ENCODE data around the gene TRIM42.

TRIM42 gene

DNA sequence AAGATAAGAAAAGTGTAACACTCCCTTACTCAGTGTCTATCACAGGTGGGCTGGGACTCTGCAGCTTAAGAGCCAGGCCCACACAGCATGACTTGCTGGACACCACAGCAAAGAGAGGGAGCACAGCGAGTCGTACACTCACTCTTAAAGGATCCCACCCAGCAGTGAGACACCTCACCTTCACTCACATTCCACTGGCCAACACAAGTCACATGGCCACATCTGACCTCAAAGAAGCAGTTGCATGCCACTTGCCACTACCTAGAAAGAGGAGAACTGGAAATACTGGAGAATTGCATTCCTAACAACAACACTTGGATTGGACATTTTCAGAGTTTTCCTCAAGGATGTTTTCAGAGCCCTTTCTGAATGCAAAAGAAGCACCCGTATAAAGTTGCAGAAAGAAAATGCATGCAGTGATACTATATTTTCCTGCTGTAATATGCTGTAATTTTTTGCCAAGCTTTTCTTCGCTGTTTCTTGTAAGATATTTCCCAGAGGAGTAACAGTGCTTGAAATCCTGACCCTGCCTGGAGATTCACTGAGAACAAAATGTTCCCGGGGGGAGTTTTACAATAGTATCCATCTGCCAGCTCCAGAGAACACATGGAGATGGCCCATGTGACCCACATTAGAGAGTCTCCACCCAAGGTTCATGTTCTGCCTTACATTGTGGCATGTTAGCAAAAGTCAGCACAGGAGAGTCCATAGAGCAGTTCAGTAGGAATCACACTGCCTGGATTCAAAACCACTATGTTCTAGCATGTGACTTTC, 42.2 kb downstream of the TRIM42 start:
- ChIA-PET CTCF (no interaction called here), POLR2A (no interaction called here)
- DNase-seq (ENCODE audit: extremely low spot score): no peak
- no peak for TF ChIP-seq FOXA1 (IDR thresholded peaks at IDR 0.05)
- TF ChIP-seq L3MBTL2 (conservative IDR thresholded peaks at IDR 0.05): no peak
- TF ChIP-seq CTBP1 (IDR thresholded peaks at IDR 0.05; ENCODE audit: borderline replicate concordance): no peak
- TF ChIP-seq SUZ12 (IDR thresholded peaks at IDR 0.05): no peak
- TF ChIP-seq ZNF384 (IDR thresholded peaks at IDR 0.05): no peak

- CTCF ChIA-PET: no interaction called here
Measured at GRCh38 chr3:140723576-140723975, 45.7 kb downstream of the TRIM42 start.

GRCh38 chr3:140724856-140725812, 47.3 kb downstream of the TRIM42 start:
- DNase-seq (ENCODE audit: extremely low spot score): no peak

More at GRCh38 chr3:140723576-140723975, 45.7 kb downstream of the TRIM42 start:
- TF ChIP-seq FOXK2 (IDR thresholded peaks at IDR 0.05) (no peak), TARDBP (IDR thresholded peaks at IDR 0.05) (no peak), FOXA1 (IDR thresholded peaks at IDR 0.05) (no peak), ELF4 (IDR thresholded peaks at IDR 0.05) (no peak), SP1 (IDR thresholded peaks at IDR 0.05) (no peak), PKNOX1 (IDR thresholded peaks at IDR 0.05) (no peak), FOXM1 (IDR thresholded peaks at IDR 0.05; ENCODE audit: borderline replicate concordance) (no peak), NFRKB (IDR thresholded peaks at IDR 0.05) (no peak), L3MBTL2 (conservative IDR thresholded peaks at IDR 0.05) (no peak), SUZ12 (IDR thresholded peaks at IDR 0.05) (no peak), ARNT (IDR thresholded peaks at IDR 0.05) (no peak), BHLHE40 (IDR thresholded peaks at IDR 0.05; ENCODE audit: borderline replicate concordance) (no peak), LEF1 (IDR thresholded peaks at IDR 0.05; ENCODE audit: borderline replicate concordance) (no peak), ZNF384 (IDR thresholded peaks at IDR 0.05) (no peak), HDGF (IDR thresholded peaks at IDR 0.05; ENCODE audit: borderline replicate concordance) (no peak), CTBP1 (IDR thresholded peaks at IDR 0.05; ENCODE audit: borderline replicate concordance) (no peak)
- POLR2A ChIA-PET: no interaction called here
- DNase-seq (ENCODE audit: extremely low spot score): no peak

DNA sequence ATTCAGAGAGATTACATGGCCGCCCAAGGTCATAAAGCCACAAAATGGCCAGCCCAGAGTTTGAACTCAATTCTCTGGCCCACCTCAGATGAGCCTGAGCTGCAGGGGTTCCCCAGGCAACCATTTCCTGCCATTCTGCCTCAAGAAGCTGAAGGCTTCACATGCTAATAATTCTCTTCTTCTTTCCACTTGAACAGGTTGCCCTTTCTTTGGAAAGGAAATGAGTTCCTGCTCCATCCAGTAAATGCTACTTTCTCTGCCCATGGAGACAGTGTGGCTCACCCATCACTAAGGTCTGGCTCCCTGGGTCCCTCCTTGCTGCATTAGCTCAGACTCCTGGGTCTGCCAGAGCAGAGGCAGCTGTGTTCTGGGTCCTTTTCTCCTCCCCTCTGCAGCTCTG, 48.2 kb downstream of the TRIM42 start:
- ChIA-PET POLR2A (no interaction called here), CTCF (no interaction called here)
- no peak for DNase-seq (ENCODE audit: extremely low spot score)
- no peak for TF ChIP-seq CTBP1 (IDR thresholded peaks at IDR 0.05; ENCODE audit: borderline replicate concordance)
- no peak for TF ChIP-seq BHLHE40 (IDR thresholded peaks at IDR 0.05; ENCODE audit: borderline replicate concordance)
- no peak for TF ChIP-seq PKNOX1 (IDR thresholded peaks at IDR 0.05)
- no peak for TF ChIP-seq SP1 (IDR thresholded peaks at IDR 0.05)
- TF ChIP-seq FOXA1 (IDR thresholded peaks at IDR 0.05): no peak
- no peak for TF ChIP-seq LEF1 (IDR thresholded peaks at IDR 0.05; ENCODE audit: borderline replicate concordance)
- TF ChIP-seq NFRKB (IDR thresholded peaks at IDR 0.05): no peak
- TF ChIP-seq ZNF384 (IDR thresholded peaks at IDR 0.05): no peak
- no peak for TF ChIP-seq FOXM1 (IDR thresholded peaks at IDR 0.05; ENCODE audit: borderline replicate concordance)
- TF ChIP-seq L3MBTL2 (conservative IDR thresholded peaks at IDR 0.05): no peak
- no peak for TF ChIP-seq SUZ12 (IDR thresholded peaks at IDR 0.05)
- TF ChIP-seq FOXK2 (IDR thresholded peaks at IDR 0.05): no peak
- TF ChIP-seq ELF4 (IDR thresholded peaks at IDR 0.05): no peak
- no peak for TF ChIP-seq ARNT (IDR thresholded peaks at IDR 0.05)
- no peak for TF ChIP-seq HDGF (IDR thresholded peaks at IDR 0.05; ENCODE audit: borderline replicate concordance)
- no peak for TF ChIP-seq TARDBP (IDR thresholded peaks at IDR 0.05)

More at GRCh38 chr3:140724856-140725812, 47.3 kb downstream of the TRIM42 start:
- ChIA-PET CTCF (no interaction called here), POLR2A (no interaction called here)
- TF ChIP-seq LEF1 (IDR thresholded peaks at IDR 0.05; ENCODE audit: borderline replicate concordance) (no peak), ARNT (IDR thresholded peaks at IDR 0.05) (no peak), PKNOX1 (IDR thresholded peaks at IDR 0.05) (no peak)

DNA sequence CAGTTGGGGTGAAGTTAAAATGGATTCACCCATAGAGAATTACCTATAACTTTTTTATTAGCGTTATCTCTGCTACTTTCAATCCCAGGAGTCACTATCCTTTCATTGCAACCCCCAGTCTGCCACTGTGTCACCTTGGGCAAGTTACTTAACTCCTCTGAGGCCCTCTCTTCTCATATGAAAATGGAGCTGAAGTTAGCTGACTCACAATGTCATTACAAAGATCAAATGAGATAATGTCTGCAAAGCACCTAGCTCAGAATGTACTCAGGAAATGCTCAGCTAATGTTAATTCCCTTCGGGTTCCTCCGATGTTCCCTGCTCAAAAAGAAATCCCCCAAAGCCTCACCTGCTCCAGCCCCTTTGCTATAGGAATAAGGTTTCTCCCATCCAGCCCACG, 50.0 kb downstream of the TRIM42 start:
- ChIA-PET CTCF (interaction anchor here (0.6 kb wide), 1 partner anchor 599 kb away, joined by 3 read pairs; no protein-coding TSS in a partner anchor), POLR2A (no interaction called here)
- no peak for DNase-seq (ENCODE audit: extremely low spot score)
- TF ChIP-seq L3MBTL2 (conservative IDR thresholded peaks at IDR 0.05) (no peak), CTBP1 (IDR thresholded peaks at IDR 0.05; ENCODE audit: borderline replicate concordance) (no peak), NFRKB (IDR thresholded peaks at IDR 0.05) (no peak), PKNOX1 (IDR thresholded peaks at IDR 0.05) (no peak), FOXK2 (IDR thresholded peaks at IDR 0.05) (no peak), FOXM1 (IDR thresholded peaks at IDR 0.05; ENCODE audit: borderline replicate concordance) (no peak), SUZ12 (IDR thresholded peaks at IDR 0.05) (no peak)

Data from HEK293T (cell line).